Kidney epithelial cell (primary cell): Measurements from ENCODE around the gene USP24. TPM values are rescaled to one million over a fixed set of nuclear protein-coding genes. Genes with fewer than 3 reads are reported as not detected.

Experiments
- DNase-seq: peaks from one replicate; pipeline ENCODE4 v3.0.0-alpha.2; 2010; ENCODE audit warnings: low read depth
- H3K27me3 ChIP-seq: 2 replicates; pipeline ENCODE4 v1.6.0; 2011; ENCODE audit warnings: low read length; ENCODE audit not compliant: control insufficient read depth, insufficient read depth
- H3K36me3 ChIP-seq: 2 replicates; pipeline ENCODE4 v1.5.1; 2011; ENCODE audit warnings: low read length; ENCODE audit not compliant: control insufficient read depth, insufficient read depth
- H3K4me3 ChIP-seq: 2 replicates; pipeline ENCODE4 v1.5.1; 2011; ENCODE audit warnings: low read depth, mild to moderate bottlenecking, control low read depth, low read length
- total RNA-seq: library from RNA; depleted of rRNA; stranded (reverse); fragments of >200 nt; gene quantifications from 2 replicates; pipeline ENCODE4 v1.2.3, GENCODE V29; 2015
- TF ChIP-seq, protein P1 (sequence below): IDR thresholded peaks from 2 replicates; pipeline ENCODE4 v1.5.1; 2011; ENCODE audit warnings: mild to moderate bottlenecking, moderate library complexity, low read length, control low read depth, inconsistent platforms; ENCODE audit not compliant: insufficient read depth, poor library complexity, severe bottlenecking

Gene USP24
- total RNA-seq, 1 donor from 2014 or later = 27.2 TPM

DNA sequence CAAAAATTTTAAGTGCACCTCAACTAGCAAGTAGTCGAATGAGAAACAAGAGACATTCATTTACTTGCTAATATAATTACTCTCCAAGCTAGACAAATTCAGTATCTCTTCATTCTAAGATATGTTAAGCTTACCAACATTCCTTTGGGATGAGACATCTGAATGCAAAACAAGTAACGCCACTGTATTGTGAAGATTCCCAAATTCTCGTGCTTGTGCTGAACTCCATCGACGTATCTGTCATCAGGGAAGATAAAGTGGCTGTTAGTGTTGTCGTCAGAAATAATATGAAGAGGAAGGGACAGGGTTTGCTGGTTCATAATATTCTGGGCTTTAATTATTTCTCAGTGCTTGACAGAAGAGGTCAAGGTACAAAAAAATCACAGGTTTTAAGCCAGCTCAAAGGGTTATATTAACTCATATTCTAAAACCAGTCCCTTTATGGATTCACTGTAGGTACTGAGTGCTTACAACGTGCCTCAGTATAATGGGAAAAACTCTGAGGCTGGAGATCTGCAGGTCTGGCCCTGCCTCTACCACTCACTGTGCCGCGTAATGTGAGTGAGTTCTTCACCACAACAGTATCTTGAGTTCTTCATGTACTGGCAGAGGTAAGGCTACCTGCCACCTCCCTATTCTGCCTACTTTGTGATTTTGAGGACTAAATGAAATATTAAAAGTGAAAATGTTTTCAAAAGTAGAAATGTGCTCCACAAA is 133.8 kb downstream of the USP24 start:
- Histone ChIP-seq H3K36me3 (no peaks in the 10 kb centered on the region), H3K27me3 (no peaks in the 10 kb centered on the region), H3K4me3 (no peak overlapping the region)
- DNase-seq = peak; percentile 42
- TF ChIP-seq, protein P1, sequence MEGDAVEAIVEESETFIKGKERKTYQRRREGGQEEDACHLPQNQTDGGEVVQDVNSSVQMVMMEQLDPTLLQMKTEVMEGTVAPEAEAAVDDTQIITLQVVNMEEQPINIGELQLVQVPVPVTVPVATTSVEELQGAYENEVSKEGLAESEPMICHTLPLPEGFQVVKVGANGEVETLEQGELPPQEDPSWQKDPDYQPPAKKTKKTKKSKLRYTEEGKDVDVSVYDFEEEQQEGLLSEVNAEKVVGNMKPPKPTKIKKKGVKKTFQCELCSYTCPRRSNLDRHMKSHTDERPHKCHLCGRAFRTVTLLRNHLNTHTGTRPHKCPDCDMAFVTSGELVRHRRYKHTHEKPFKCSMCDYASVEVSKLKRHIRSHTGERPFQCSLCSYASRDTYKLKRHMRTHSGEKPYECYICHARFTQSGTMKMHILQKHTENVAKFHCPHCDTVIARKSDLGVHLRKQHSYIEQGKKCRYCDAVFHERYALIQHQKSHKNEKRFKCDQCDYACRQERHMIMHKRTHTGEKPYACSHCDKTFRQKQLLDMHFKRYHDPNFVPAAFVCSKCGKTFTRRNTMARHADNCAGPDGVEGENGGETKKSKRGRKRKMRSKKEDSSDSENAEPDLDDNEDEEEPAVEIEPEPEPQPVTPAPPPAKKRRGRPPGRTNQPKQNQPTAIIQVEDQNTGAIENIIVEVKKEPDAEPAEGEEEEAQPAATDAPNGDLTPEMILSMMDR = no peak

DNA sequence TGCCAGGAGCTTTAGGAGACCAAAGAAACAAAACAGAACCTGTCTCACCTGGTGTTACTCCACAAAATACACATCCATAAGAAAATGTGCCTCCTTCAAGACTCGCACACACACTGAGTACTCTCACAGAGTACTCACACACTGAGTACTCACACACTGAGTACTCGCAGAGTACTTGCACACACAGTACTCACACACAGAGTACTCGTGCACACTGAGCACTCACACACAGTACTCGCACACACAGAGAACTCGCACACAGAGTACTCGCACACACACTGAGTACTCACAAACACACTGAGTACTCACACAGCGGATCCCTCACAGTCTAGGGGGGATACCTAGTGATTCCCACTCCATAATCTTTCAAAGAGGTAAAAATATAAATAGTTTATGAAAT is 135.5 kb downstream of the USP24 start:
- H3K4me3 ChIP-seq = no peak overlapping the region
- H3K36me3 ChIP-seq = no peaks in the 10 kb centered on the region
- DNase-seq = no peak
- TF ChIP-seq, protein P1 = no peak
- no peaks in the 10 kb centered on the region for H3K27me3 ChIP-seq

DNA sequence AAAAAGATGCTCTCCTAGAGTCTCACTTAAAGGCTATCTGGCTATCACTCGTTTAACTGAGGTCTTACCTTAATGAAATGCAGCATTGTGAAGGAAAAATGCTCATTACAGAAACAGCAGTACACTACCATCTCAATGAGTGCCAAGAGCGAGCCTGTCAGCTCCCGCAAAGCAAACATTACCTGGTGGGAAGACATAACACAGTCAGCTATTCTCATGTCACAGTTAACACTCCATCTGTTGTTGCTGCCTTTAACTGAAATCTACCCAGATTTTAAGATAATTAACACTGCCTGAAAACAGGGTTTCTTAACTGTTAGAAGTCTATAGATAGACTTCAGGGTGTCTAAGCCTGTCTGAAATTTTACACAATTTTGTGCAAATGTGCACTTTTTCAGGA is 136.7 kb downstream of the USP24 start:
- TF ChIP-seq, protein P1 = no peak
- Histone ChIP-seq H3K4me3 (no peak overlapping the region), H3K27me3 (no peaks in the 10 kb centered on the region), H3K36me3 (no peaks in the 10 kb centered on the region)
- no peak for DNase-seq

DNA sequence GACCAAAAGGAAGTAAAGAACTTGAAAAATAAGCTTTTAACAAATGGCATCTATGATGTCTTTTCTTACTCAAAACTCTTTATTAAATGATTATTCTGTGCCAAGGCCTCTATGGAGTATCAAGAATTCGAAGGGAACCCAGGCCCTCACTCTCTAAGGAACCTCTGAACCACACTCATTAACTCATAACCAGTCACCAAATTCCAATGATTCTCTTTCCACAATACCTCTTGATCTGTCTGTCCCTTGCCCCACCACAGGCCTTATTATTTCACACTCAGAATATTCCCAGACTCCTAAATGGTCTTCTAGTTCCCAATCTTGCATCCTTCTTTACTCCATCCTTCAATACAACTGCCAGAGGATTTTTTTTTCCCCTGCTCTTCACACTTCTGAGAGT is 138.8 kb downstream of the USP24 start:
- Histone ChIP-seq H3K36me3 (no peaks in the 10 kb centered on the region), H3K27me3 (no peaks in the 10 kb centered on the region), H3K4me3 (no peak overlapping the region)
- no peak for DNase-seq
- TF ChIP-seq, protein P1 = no peak

DNA sequence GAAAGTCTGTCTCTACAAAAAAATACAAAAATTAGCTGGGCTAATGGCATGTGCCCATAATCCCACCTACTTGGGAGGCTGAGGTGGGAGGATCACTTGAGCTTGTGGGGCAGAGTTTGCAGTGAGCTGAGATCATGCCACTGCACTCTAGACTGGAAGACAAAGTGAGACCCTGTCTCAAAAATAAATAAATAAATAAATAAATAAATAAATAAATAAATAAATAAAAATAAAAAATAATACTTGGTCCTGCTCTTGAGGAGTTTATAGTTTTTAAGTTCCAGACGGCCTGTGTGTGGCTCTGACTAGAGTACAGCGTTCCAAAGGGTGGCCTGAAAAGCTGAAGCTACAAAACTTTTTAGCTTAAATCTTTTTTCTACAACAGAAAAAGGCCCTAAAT is 140.7 kb downstream of the USP24 start:
- Histone ChIP-seq H3K27me3 (no peaks in the 10 kb centered on the region), H3K36me3 (no peaks in the 10 kb centered on the region), H3K4me3 (no peak overlapping the region)
- DNase-seq = no peak
- TF ChIP-seq, protein P1 = no peak

DNA sequence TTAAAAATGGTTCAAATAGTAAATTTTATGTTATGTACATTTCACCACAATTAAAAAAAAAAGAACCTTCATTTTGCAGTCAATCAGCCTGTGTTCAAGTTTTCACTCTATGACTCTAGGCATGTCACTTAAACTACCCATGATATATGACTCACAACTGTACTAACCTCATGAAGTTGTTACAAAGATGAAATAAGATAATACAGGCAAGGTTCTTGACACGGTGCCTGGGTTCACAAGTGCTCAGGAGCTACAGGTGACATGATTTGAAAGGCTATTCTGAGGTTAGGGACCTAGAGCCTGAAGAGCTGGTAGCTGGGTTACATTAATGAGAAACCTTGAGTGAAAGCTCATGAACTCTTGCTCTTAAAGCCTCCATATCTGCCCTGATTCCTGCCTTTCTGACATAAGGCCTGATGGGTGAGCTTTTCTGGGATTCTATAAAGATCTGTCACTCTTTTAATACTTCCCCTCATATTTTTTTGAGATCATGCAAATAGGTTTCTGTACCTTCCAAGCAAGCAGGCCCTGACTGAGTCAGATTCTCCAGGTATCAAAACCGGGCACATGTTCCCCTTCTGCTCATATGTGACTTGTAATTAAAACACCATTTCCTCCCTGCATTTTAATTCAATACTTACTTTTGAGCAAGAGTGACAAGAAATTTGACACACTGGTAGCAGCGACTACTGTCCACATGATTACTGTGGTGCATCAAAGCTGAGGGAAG is 141.8 kb downstream of the USP24 start:
- TF ChIP-seq, protein P1 = no peak
- Histone ChIP-seq H3K27me3 (no peaks in the 10 kb centered on the region), H3K36me3 (no peaks in the 10 kb centered on the region), H3K4me3 (no peak overlapping the region)
- no peak for DNase-seq
